Stimulated activated CD4-positive, alpha-beta T cell treated with anti-CD3 and anti-CD28 coated beads, Interleukin-12 subunit alpha, Interleukin-12 subunit beta, amount 100 ng/mL, for 48 hours (primary cell): ENCODE results near the gene CNTRL.
A peak's percentile ranks its signal among the peaks of the same experiment; 100 is the strongest.
"Not testable (repeated sequence)": the region's sequence is repeated elsewhere in the genome, so short reads cannot be mapped to it uniquely, and the experiment has no call there.

ENCODE experiments used
- DNase-seq, 3 donors: peaks; one replicate each; pipeline ENCODE4 v3.0.0-alpha.2; 2020; ENCODE audit warnings: low read depth in 2 of 3, low spot score in 1 of 3

Gene CNTRL

GRCh38 chr9:121129384-121129783 lies 54.6 kb downstream of the CNTRL start:
- DNase-seq, result not testable (repeated sequence)

GRCh38 chr9:121133104-121133816 lies 58.5 kb downstream of the CNTRL start:
- peak in 2 of 3 donors; percentile 18 to 26 for DNase-seq

GRCh38 chr9:121135642-121136041 lies 60.9 kb downstream of the CNTRL start:
- DNase-seq, result no peak

- no peak for DNase-seq
Measured at GRCh38 chr9:121138561-121138960, 63.8 kb downstream of the CNTRL start.

GRCh38 chr9:121138973-121139372 lies 64.2 kb downstream of the CNTRL start:
- no peak for DNase-seq

GRCh38 chr9:121140162-121140561 lies 65.4 kb downstream of the CNTRL start:
- no peak for DNase-seq

- no peak for DNase-seq
Measured at GRCh38 chr9:121141306-121141705, 66.6 kb downstream of the CNTRL start.

- DNase-seq, result no peak
Measured at GRCh38 chr9:121141706-121142105, 67.0 kb downstream of the CNTRL start.

GRCh38 chr9:121143771-121144170 lies 69.0 kb downstream of the CNTRL start:
- DNase-seq, result no peak

- no peak for DNase-seq
Measured at GRCh38 chr9:121144482-121144881, 69.7 kb downstream of the CNTRL start.

- no peak for DNase-seq
Measured at GRCh38 chr9:121150188-121150587, 75.4 kb downstream of the CNTRL start.

- no peak for DNase-seq
Measured at GRCh38 chr9:121153642-121154041, 78.9 kb downstream of the CNTRL start.

GRCh38 chr9:121154782-121155181 lies 80.0 kb downstream of the CNTRL start:
- DNase-seq, result no peak

GRCh38 chr9:121156263-121156731 lies 81.5 kb downstream of the CNTRL start:
- peak in 1 of 3 donors; percentile 10 for DNase-seq

GRCh38 chr9:121157939-121158338 lies 83.2 kb downstream of the CNTRL start:
- no peak for DNase-seq

- DNase-seq, result no peak
Measured at GRCh38 chr9:121160025-121160424, 85.3 kb downstream of the CNTRL start.

- no peak for DNase-seq
Measured at GRCh38 chr9:121168052-121168451, 93.3 kb downstream of the CNTRL start.

- DNase-seq, result no peak
Measured at GRCh38 chr9:121169094-121169601, 94.4 kb downstream of the CNTRL start.

- DNase-seq, result no peak
Measured at GRCh38 chr9:121171236-121171635, 96.5 kb downstream of the CNTRL start.

GRCh38 chr9:121172726-121173487 lies 98.2 kb downstream of the CNTRL start:
- no peak for DNase-seq

GRCh38 chr9:121173501-121173900 lies 98.7 kb downstream of the CNTRL start:
- no peak for DNase-seq

GRCh38 chr9:121178676-121179372 lies 104.1 kb downstream of the CNTRL start:
- DNase-seq, result no peak
